AG09309 (cell line): ENCODE results near the gene SEPHS1.

Experiments
- DNase-seq: peaks from one replicate; pipeline ENCODE4 v3.0.0-alpha.2; 2010; ENCODE audit warnings: low read depth
- H3K4me3 ChIP-seq: 2 replicates; pipeline ENCODE4 v1.5.1; 2011; ENCODE audit warnings: mild to moderate bottlenecking, low read depth, low read length, moderate library complexity; ENCODE audit not compliant: control insufficient read depth
- TF ChIP-seq, protein P1 (sequence below): IDR thresholded peaks from 2 replicates; pipeline ENCODE4 v1.5.1; 2011; ENCODE audit warnings: mild to moderate bottlenecking, low read depth, low read length, inconsistent platforms; ENCODE audit not compliant: insufficient read depth, control insufficient read depth; ENCODE audit errors: missing control alignments

SEPHS1 gene, protein sequence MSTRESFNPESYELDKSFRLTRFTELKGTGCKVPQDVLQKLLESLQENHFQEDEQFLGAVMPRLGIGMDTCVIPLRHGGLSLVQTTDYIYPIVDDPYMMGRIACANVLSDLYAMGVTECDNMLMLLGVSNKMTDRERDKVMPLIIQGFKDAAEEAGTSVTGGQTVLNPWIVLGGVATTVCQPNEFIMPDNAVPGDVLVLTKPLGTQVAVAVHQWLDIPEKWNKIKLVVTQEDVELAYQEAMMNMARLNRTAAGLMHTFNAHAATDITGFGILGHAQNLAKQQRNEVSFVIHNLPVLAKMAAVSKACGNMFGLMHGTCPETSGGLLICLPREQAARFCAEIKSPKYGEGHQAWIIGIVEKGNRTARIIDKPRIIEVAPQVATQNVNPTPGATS

DNA sequence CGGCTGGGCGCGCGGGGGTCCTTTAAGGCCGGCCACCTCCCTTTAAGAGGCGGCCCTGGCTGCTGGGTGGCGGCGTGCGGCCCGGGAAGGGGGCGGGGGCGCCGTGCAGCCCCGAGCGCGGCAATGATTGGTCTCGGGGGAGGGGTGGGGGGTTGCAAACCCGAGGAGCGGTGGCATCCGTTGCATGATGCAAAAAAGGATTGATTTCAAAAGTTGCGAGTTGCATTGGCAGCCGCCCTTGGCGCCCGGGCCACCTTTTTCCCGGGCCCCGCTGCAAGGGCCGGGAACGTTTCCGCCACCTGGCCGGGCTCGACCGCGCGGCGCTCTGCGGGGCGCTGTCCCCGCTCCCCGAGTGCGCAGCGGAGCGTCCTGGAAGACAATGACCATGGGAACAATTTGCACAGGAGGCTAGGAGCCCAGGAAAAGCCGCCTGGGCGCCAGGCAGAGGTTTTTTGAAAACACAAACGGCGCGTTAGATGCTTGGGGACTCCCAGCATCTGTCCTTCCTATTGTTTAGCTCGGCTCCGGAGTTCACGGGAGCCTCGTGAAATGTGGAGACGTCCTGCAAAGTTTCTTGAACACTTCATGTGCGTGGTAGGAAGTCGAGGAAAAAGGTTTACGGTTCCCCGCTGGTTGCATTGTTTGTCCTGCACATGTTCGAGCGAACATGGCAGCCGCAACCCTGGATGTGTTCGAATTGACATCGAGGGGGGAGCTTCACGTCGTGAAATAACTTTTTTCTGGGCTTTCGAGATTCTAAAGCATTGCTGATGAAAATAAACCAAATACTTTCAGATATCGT lies at the start of gene SEPHS1:
Gene SEPHS1, minus strand, starts transcription at position 78 of the 802 bp plus-strand sequence. CDS start 3,343 bp downstream, outside the sequence.
- no peak for DNase-seq
- TF ChIP-seq, protein P1, sequence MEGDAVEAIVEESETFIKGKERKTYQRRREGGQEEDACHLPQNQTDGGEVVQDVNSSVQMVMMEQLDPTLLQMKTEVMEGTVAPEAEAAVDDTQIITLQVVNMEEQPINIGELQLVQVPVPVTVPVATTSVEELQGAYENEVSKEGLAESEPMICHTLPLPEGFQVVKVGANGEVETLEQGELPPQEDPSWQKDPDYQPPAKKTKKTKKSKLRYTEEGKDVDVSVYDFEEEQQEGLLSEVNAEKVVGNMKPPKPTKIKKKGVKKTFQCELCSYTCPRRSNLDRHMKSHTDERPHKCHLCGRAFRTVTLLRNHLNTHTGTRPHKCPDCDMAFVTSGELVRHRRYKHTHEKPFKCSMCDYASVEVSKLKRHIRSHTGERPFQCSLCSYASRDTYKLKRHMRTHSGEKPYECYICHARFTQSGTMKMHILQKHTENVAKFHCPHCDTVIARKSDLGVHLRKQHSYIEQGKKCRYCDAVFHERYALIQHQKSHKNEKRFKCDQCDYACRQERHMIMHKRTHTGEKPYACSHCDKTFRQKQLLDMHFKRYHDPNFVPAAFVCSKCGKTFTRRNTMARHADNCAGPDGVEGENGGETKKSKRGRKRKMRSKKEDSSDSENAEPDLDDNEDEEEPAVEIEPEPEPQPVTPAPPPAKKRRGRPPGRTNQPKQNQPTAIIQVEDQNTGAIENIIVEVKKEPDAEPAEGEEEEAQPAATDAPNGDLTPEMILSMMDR, result no peak
- H3K4me3 ChIP-seq, result peak within 1 kb of the TSS; percentile 72

DNA sequence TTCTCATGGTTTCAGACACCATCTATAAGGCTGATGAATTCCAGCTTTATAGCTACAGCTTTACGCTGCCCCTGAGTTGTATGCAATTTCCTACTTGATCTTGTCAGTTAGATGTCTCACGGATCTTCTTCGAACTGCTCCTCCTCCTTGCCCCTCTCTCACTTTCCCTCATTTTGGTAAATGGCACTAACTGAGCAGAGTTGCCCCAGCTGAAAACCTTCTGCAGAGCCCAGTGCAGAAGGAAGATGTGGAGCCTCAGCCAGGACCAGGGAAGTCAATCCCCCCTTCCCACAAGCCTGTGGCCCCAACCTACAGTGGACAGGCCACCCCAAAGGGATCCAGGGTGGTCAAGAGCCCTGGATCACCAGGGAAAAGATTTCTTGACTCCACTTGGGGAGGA lies 49.0 kb upstream of the SEPHS1 start:
- TF ChIP-seq, protein P1, result no peak
- DNase-seq, result no peak
- no peak overlapping the region for H3K4me3 ChIP-seq

DNA sequence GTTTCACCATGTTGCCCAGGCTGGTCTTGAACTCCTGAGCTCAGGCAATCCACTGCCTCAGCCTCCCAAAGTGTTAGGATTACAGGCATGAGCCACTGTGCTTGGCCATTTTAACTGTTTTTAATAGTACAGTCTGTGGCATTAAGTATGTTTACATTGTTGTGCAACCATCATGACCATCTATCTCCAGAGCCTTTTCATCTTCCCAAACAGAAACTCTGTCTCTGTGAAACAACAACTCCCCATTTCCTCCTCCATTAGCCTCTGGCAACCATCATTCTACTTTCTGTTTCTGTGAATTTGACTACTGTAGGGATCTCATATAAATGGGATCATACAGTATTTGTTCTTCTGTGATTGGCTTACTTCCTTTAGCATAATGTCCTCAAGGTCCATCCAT lies 48.3 kb upstream of the SEPHS1 start:
- TF ChIP-seq, protein P1, result no peak
- no peak for DNase-seq
- H3K4me3 ChIP-seq, result no peak overlapping the region

DNA sequence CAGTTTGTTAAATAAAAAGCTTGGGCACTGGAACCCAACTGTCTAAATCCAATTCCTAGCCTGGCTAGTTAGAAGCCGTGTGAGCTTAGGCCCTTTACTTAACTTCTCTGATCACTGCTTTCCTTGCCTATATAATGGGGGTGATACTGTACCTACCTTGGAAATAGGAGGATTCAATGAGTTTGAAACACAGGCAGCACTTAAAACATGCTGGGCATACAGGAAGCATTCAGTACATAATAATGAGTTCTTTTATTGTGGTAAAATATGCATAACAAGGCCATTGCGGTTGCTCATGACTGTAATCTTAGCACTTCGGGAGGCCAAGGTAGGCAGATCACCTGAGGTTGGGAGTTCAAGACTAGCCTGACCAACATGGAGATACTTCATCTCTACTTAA lies 47.4 kb upstream of the SEPHS1 start:
- TF ChIP-seq, protein P1, result no peak
- no peak for DNase-seq
- no peak overlapping the region for H3K4me3 ChIP-seq

DNA sequence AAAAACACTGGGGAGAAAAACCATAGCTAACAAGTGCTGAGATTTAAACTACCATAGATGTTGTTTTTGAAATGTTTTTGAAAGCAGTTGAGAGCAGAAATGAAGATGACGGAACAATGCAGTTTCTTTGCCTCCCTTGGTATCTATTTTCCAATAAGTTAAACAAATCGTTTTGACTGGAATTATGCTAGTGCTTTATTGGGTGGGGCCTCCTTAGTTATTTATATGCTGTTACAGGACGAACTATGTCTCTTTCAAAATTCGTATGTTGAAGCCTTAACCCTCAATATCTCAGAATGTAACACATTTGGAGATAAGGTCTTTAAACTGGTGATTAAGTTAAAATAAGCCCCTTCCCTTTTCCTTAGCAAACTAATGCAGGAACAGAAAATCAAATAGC lies 45.5 kb upstream of the SEPHS1 start:
- TF ChIP-seq, protein P1, result no peak
- H3K4me3 ChIP-seq, result no peak overlapping the region
- DNase-seq, result no peak

DNA sequence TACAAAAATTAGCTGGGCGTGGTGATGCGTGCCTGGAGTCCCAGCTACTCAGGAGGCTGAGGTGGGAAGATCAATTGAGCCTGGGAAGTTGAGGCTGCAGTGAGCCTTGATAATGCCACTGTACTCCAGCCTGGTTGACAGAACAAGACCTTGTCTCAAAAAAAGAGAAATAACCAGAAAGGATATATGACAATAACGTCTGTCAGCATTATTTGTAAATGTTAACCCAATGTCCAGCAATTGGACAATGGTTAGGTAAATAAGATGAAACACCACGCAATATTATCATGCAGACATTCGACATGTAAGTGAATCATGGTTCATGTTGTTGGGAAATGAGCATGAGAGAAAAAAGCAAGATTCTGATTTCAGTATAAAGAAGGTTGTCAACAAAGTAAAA lies 44.6 kb upstream of the SEPHS1 start:
- H3K4me3 ChIP-seq, result no peak overlapping the region
- TF ChIP-seq, protein P1, result no peak
- DNase-seq, result no peak
